Lung (tissue), 12 donors: ENCODE data around the gene PFN4. TPM values are rescaled to one million over a fixed set of nuclear protein-coding genes. Genes with fewer than 3 reads are reported as not detected.
"Not testable (repeated sequence)": the region's sequence is repeated elsewhere in the genome, so short reads cannot be mapped to it uniquely, and the experiment has no call there.

Experiments
- ATAC-seq: fragments of 200-7000 bp; cut with Tn5 transposase; one replicate; pipeline ENCODE4 v1.9.1; 2020; ENCODE audit warnings: moderate number of reproducible peaks; ENCODE audit not compliant: insufficient read depth, low FRiP score
- DNase-seq, 3 donors: peaks; one replicate each; pipeline ENCODE4 v3.0.0-alpha.2; 2013 to 2017
- H3K27ac ChIP-seq, 2 donors: one replicate each; pipeline ENCODE4 v1.5.1; 2013; ENCODE audit warnings: mild to moderate bottlenecking in 2 of 2, moderate library complexity in 2 of 2, control low read depth in 1 of 2, inconsistent platforms in 1 of 2, low read depth in 1 of 2, low read length in 1 of 2
- H3K27me3 ChIP-seq, 3 donors: one replicate each; pipeline ENCODE4 v1.5.1; 2013; ENCODE audit warnings: low read length in 2 of 3; ENCODE audit not compliant: control insufficient read depth in 3 of 3, insufficient read depth in 3 of 3
- H3K36me3 ChIP-seq, 4 donors: one replicate each; pipeline ENCODE4 v1.5.1; 2013; ENCODE audit warnings: low read length in 4 of 4, mild to moderate bottlenecking in 1 of 4, moderate library complexity in 1 of 4; ENCODE audit not compliant: control insufficient read depth in 4 of 4, insufficient read depth in 4 of 4
- H3K4me1 ChIP-seq, 5 donors: one replicate each; pipeline ENCODE4 v1.5.1; 2013; ENCODE audit warnings: low read length in 5 of 5, mild to moderate bottlenecking in 2 of 5, moderate library complexity in 1 of 5; ENCODE audit not compliant: control insufficient read depth in 5 of 5, insufficient read depth in 5 of 5
- H3K4me3 ChIP-seq: one replicate; pipeline ENCODE4 v1.5.1; 2013; ENCODE audit warnings: mild to moderate bottlenecking, control low read depth, moderate library complexity
- H3K9ac ChIP-seq, 2 donors: one replicate each; pipeline ENCODE4 v1.5.1; 2013; ENCODE audit warnings: low read length in 2 of 2, control low read depth in 1 of 2; ENCODE audit not compliant: insufficient read depth in 1 of 2
- H3K9me3 ChIP-seq, 4 donors: one replicate each; pipeline ENCODE4 v1.5.1; 2013; ENCODE audit warnings: low read length in 3 of 4, mild to moderate bottlenecking in 1 of 4, moderate library complexity in 1 of 4; ENCODE audit not compliant: control insufficient read depth in 4 of 4, insufficient read depth in 3 of 4
- WGBS, 2 donors: extraction: QIAGEN DNeasy Blood & Tissue Kit; methylation state at CpG; one replicate each; pipeline ENCODE4 v1.1.7; 2013; 5-methylcytosine and 5-hydroxymethylcytosine counted together
- polyA plus RNA-seq, 2 donors: library from polyadenylated mRNA; stranded (reverse); fragments of 200-250 nt; gene quantifications; one replicate each; pipeline ENCODE4 v1.2.1, GENCODE V29; 2013
- total RNA-seq, 2 donors: library from RNA; depleted of rRNA in 1 of 2; stranded (reverse); fragments of >200 nt in 1 of 2; gene quantifications; one replicate each; pipeline ENCODE4 v1.2.1, GENCODE V29; 2014 to 2021
- TF ChIP-seq, protein P1 (sequence below): IDR thresholded peaks from 2 replicates; pipeline ENCODE4 v1.5.1; 2012; ENCODE audit warnings: mild to moderate bottlenecking; ENCODE audit errors: control extremely low read depth, extremely low read depth
- donor health status: control.
- donor health status: control.
- donor health status: Bipolar disorder and iron deficiency.
- donor health status: healthy.
- donor health status: DM: yes; HTN: yes; CAD: no.

Gene PFN4
- total and polyA plus RNA-seq, 4 donors: 0.49 to 1.9 (median 0.82) TPM

DNA sequence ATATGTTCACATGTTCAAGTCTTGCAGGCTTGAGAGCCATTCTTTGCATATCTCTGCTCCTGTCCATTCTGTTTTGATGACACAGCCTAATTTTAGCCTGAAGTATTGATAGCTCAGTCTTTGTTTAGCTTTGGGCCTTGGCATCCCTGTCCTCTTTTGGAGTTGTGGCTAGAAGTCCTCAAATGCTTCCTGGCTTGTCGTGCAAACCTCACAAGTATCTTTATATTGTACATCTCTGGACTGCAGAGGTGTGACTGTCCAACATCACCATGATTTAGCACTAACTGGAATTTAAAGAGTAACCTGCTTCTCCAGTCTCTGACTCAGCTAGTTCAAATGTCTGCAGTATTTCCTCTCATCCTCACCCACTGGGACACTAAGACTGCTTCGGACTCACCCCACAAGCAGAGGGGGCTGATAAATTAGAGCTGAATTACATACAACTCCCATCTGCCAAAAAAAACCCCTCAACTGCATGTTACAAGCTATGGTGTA lies 11.7 kb downstream of the PFN4 start:
- no peak overlapping the region for H3K27ac ChIP-seq
- WGBS, 2 donors: 64 to 75% methylated on average over 2 of the region's 2 CpGs
- H3K9ac ChIP-seq: no peak overlapping the region
- no peaks in the 10 kb centered on the region for H3K4me1 ChIP-seq
- peaks cover 0 to 3% (median 0%) of the 10 kb centered on the region in 4 donors for H3K9me3 ChIP-seq
- DNase-seq (no peak), ATAC-seq (no peak)
- TF ChIP-seq, protein P1, sequence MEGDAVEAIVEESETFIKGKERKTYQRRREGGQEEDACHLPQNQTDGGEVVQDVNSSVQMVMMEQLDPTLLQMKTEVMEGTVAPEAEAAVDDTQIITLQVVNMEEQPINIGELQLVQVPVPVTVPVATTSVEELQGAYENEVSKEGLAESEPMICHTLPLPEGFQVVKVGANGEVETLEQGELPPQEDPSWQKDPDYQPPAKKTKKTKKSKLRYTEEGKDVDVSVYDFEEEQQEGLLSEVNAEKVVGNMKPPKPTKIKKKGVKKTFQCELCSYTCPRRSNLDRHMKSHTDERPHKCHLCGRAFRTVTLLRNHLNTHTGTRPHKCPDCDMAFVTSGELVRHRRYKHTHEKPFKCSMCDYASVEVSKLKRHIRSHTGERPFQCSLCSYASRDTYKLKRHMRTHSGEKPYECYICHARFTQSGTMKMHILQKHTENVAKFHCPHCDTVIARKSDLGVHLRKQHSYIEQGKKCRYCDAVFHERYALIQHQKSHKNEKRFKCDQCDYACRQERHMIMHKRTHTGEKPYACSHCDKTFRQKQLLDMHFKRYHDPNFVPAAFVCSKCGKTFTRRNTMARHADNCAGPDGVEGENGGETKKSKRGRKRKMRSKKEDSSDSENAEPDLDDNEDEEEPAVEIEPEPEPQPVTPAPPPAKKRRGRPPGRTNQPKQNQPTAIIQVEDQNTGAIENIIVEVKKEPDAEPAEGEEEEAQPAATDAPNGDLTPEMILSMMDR: no peak
- H3K27me3 ChIP-seq: no peaks in the 10 kb centered on the region
- peaks cover 0 to 8% (median 3%) of the 10 kb centered on the region in 4 donors for H3K36me3 ChIP-seq
- no peak overlapping the region for H3K4me3 ChIP-seq

DNA sequence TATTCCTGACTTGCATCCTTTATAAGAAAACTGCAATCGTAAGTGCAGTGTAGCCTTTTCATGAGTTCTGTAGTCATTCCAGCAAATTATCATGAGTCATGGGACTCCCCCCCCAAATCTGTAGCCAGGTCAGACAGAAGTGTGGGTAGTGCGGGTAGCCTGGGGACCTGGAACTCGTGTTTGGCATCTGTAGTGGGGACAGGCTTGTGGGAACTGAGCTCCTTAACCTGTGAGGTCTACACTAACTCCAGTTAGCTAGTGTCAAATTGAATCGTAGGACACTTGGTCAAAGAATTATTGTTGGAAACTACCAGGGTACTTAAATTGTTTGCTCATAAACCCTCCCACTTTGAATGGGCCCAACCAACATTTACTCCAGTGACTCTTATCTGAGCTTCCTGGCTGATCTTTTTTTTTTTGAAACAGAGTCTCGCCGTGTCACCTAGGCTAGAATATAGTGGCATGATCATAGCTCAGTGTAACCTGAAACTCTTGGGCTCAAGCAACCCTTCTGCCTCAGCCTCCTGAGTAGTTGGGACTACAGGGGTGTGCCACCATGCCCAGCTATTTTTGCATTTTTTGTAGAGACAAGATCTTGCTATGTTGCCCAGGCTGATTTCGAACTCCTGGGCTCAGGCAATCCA lies 12.4 kb downstream of the PFN4 start:
- ATAC-seq (no peak), DNase-seq (no peak)
- Histone ChIP-seq H3K27ac (no peak overlapping the region), H3K36me3 (peaks cover 0 to 8% (median 3%) of the 10 kb centered on the region in 4 donors), H3K9ac (no peak overlapping the region), H3K4me3 (no peak overlapping the region), H3K4me1 (no peaks in the 10 kb centered on the region), H3K27me3 (no peaks in the 10 kb centered on the region), H3K9me3 (peaks cover 0 to 3% (median 0%) of the 10 kb centered on the region in 4 donors)
- WGBS, 2 donors: 77 to 87% methylated on average over 7 of the region's 7 CpGs
- TF ChIP-seq, protein P1: no peak

DNA sequence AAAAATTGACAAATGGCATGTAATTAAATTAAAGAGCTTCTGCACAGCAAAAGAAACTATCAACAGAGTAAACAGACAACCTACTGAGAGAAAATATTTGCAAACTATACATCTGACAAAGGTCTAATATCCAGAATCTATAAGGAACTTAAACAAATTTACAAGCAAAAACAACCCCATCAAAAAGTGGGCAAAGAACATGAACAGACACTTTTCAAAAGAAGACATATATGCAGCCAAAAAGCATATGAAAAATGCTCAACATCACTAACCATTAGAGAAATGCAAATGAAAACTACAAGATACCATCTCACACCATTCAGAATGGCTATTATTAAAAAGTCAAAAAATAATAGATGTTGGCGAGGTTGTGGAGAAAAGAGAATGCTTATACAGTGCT lies 13.7 kb downstream of the PFN4 start:
- not testable (repeated sequence) for H3K27ac ChIP-seq, DNase-seq, H3K27me3 ChIP-seq, ATAC-seq, H3K36me3 ChIP-seq, H3K9ac ChIP-seq, H3K4me3 ChIP-seq, H3K4me1 ChIP-seq, H3K9me3 ChIP-seq
- 94 to 98% methylated on average over 1 of the region's 1 CpG for WGBS, 2 donors

DNA sequence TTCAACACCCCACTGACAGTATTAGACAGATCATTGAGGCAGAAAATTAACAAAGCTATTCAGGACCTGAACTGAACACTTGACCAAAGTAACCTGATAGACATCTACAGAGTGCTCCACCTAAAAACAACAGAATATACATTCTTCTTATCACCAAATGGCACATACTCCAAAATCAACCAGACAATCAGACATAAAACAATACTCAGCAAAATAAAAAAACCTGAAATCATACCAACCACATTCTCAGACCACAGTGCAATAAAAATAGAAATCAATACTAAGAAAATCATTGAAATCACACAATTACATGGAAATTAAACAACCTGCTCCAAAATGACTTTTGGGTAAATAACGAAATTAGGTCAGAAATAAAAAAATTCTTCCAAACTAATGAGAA lies 15.8 kb downstream of the PFN4 start:
- TF ChIP-seq, protein P1: no peak
- no peak overlapping the region for H3K27ac ChIP-seq
- 57 to 62% methylated on average over 1 of the region's 1 CpG for WGBS, 2 donors
- DNase-seq: no peak
- no peaks in the 10 kb centered on the region for H3K27me3 ChIP-seq
- no peak overlapping the region for H3K4me3 ChIP-seq
- H3K9me3 ChIP-seq: peaks cover 0 to 3% (median 0%) of the 10 kb centered on the region in 4 donors
- H3K36me3 ChIP-seq: peaks cover 0 to 10% (median 0%) of the 10 kb centered on the region in 4 donors
- H3K4me1 ChIP-seq: no peaks in the 10 kb centered on the region
- H3K9ac ChIP-seq: no peak overlapping the region
- no peak for ATAC-seq
